RWPE2 (cell line): Measurements from ENCODE around the gene TMEM50B.

Experiments used
- ATAC-seq: fragments of 200-7000 bp; cut with Tn5 transposase; 3 replicates; pipeline ENCODE4 v1.9.1; 2021; ENCODE audit warnings: low read depth
- DNase-seq: peaks from one replicate; pipeline ENCODE4 v3.0.0-alpha.2; 2020; ENCODE audit warnings: low spot score
- H3K27ac ChIP-seq: fragments of 450-650 bp; 2 replicates; pipeline ENCODE4 v1.5.1; 2017; ENCODE audit warnings: mild to moderate bottlenecking; ENCODE audit not compliant: poor library complexity, severe bottlenecking
- H3K27me3 ChIP-seq: fragments of 250-450 bp; sonication (Bioruptor Pico); 2 replicates; pipeline ENCODE4 v1.5.1; 2021; ENCODE audit warnings: mild to moderate bottlenecking, moderate library complexity; ENCODE audit not compliant: insufficient read depth, poor library complexity, severe bottlenecking
- H3K36me3 ChIP-seq: fragments of 250-450 bp; sonication (Bioruptor Pico); 2 replicates; pipeline ENCODE4 v1.5.1; 2020; ENCODE audit warnings: low read depth, mild to moderate bottlenecking, moderate library complexity
- H3K4me1 ChIP-seq: fragments of 250-450 bp; sonication (Bioruptor Pico); 2 replicates; pipeline ENCODE4 v1.5.1; 2021; ENCODE audit warnings: mild to moderate bottlenecking, moderate library complexity; ENCODE audit not compliant: insufficient read depth, poor library complexity, severe bottlenecking
- H3K4me3 ChIP-seq: fragments of 250-450 bp; sonication (Bioruptor Pico); 2 replicates; pipeline ENCODE4 v1.5.1; 2021; ENCODE audit warnings: mild to moderate bottlenecking, moderate library complexity; ENCODE audit not compliant: severe bottlenecking
- H3K9me3 ChIP-seq: fragments of 250-450 bp; sonication (Bioruptor Pico); 2 replicates; pipeline ENCODE4 v1.5.1; 2021; ENCODE audit warnings: mild to moderate bottlenecking, moderate library complexity; ENCODE audit not compliant: severe bottlenecking
- TF ChIP-seq, protein P1 (sequence below): fragments of 450-650 bp; IDR thresholded peaks from one replicate; pipeline ENCODE4 v1.5.1; 2017; ENCODE audit warnings: mild to moderate bottlenecking, moderate library complexity; ENCODE audit not compliant: poor library complexity, severe bottlenecking

Gene TMEM50B

DNA sequence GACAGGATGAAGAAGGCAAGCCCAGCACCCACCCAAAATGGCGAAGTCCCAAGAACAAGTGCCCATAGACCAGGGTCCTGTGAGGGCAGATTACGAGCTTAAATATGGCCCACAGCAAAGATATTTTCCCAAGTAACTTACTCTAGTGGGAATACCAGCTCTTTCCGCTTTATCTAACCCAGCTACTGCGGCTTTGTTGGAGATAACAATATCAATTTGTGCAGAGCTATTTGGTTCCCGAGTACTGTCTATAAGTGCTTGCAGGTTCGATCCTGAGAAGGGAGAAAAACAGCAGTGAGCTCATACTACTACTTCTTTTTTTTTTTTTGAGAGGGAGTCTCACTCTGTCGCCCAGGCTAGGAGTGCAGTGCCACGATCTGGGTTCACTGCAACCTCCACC lies 26.1 kb upstream of the TMEM50B start:
- peaks cover 76% of the 10 kb centered on the region for H3K36me3 ChIP-seq
- ATAC-seq: no peak

DNA sequence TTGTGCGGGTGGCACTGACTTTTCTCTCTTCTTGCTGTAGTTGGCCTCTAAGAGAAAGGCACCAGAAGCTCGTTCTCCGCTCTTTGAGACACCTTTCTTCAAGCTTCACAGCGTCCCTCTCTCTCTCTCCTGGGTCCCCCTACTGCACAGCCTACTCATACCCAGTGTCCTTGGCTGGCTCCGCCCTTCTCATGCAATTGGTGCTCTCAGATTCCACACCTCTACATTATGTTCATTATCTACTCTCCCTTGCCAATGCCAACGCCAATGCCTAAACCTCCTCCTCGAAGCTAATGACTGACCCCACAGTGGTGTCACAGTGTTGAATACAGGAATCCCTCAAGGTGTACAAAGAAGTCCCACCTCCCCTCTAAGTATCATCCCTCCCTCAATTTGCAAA lies 16.6 kb upstream of the TMEM50B start:
- no peaks in the 10 kb centered on the region for H3K9me3 ChIP-seq
- no peak for ATAC-seq
- no peak overlapping the region for H3K4me3 ChIP-seq
- TF ChIP-seq, protein P1, sequence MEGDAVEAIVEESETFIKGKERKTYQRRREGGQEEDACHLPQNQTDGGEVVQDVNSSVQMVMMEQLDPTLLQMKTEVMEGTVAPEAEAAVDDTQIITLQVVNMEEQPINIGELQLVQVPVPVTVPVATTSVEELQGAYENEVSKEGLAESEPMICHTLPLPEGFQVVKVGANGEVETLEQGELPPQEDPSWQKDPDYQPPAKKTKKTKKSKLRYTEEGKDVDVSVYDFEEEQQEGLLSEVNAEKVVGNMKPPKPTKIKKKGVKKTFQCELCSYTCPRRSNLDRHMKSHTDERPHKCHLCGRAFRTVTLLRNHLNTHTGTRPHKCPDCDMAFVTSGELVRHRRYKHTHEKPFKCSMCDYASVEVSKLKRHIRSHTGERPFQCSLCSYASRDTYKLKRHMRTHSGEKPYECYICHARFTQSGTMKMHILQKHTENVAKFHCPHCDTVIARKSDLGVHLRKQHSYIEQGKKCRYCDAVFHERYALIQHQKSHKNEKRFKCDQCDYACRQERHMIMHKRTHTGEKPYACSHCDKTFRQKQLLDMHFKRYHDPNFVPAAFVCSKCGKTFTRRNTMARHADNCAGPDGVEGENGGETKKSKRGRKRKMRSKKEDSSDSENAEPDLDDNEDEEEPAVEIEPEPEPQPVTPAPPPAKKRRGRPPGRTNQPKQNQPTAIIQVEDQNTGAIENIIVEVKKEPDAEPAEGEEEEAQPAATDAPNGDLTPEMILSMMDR: no peak
- H3K27ac ChIP-seq: no peak overlapping the region
- no peak for DNase-seq
- H3K36me3 ChIP-seq: no peaks in the 10 kb centered on the region
- H3K27me3 ChIP-seq: no peaks in the 10 kb centered on the region
- H3K4me1 ChIP-seq: peaks cover 4% of the 10 kb centered on the region

More for the DNA sequence above, 26.1 kb upstream of the TMEM50B start:
- TF ChIP-seq, protein P1: no peak
- Histone ChIP-seq H3K4me1 (no peaks in the 10 kb centered on the region), H3K27me3 (no peaks in the 10 kb centered on the region), H3K27ac (no peak overlapping the region), H3K4me3 (no peak overlapping the region), H3K9me3 (no peaks in the 10 kb centered on the region)
- DNase-seq: no peak

DNA sequence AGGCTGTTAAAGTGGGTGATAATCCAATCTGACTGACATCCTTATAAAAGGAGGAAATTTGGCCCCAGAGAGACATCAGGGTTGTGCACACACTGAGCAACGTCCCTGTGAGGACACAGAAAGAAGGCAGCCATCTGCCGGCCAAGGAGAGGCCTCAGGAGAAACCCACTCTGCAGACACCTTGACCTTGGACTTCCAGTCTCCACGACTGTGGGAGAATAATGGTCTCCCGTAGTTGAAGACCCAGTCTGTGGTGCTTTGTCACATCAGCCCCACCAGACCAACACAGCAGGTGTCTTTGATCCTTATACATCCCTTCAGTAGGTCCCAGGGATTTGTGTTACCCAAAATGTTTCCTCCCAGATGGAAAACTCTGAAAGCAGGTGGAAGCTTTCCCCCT lies 16.0 kb upstream of the TMEM50B start:
- Histone ChIP-seq H3K9me3 (no peaks in the 10 kb centered on the region), H3K27me3 (no peaks in the 10 kb centered on the region), H3K36me3 (no peaks in the 10 kb centered on the region), H3K4me1 (peaks cover 4% of the 10 kb centered on the region), H3K4me3 (no peak overlapping the region), H3K27ac (no peak overlapping the region)
- DNase-seq (no peak), ATAC-seq (no peak)
- TF ChIP-seq, protein P1: no peak

DNA sequence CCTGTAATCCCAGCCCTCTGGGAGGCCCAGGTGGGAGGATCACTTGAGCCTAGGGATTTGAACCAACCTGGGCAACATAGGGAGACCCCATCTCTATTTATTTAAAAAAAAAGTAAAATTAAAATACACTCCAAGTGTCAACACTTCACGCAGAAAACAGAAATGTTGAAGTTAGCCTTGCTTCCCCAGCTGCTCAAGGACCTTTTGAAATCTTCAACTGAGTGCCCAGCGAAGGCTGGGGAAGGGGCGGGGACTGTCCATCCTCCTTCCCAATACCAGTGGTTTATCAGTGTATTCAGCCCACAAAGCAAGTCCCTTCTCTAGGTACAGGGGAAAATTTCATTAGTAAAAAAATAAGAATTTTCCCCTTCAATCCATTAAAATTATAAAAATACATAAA lies 14.0 kb upstream of the TMEM50B start:
- TF ChIP-seq, protein P1: no peak
- no peak for DNase-seq
- H3K4me3 ChIP-seq: no peak overlapping the region
- H3K4me1 ChIP-seq: peaks cover 4% of the 10 kb centered on the region
- no peak for ATAC-seq
- no peaks in the 10 kb centered on the region for H3K36me3 ChIP-seq
- H3K27me3 ChIP-seq: no peaks in the 10 kb centered on the region
- H3K27ac ChIP-seq: no peak overlapping the region
- no peaks in the 10 kb centered on the region for H3K9me3 ChIP-seq

DNA sequence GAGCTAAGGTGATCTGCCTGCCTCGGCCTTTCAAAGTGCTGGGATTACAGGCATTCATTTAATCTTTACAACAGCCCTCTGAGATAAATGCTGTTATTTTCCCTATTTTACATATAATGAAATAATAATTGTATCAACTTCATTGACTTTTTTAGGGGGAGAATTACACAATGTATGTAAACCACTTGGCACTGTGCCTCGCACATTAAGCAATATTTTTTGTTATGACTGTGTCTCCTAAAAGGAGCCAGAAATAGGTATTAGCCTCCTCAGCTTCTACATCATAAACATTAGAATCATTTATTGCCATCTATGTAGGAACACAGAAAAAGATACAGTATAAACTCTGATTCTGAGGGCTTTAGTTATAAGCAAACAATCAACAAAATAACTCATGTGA lies 12.8 kb upstream of the TMEM50B start:
- no peaks in the 10 kb centered on the region for H3K36me3 ChIP-seq
- ATAC-seq (no peak), DNase-seq (no peak)
- no peak overlapping the region for H3K27ac ChIP-seq
- H3K4me3 ChIP-seq: no peak overlapping the region
- no peaks in the 10 kb centered on the region for H3K9me3 ChIP-seq
- H3K27me3 ChIP-seq: no peaks in the 10 kb centered on the region
- H3K4me1 ChIP-seq: peaks cover 4% of the 10 kb centered on the region
- TF ChIP-seq, protein P1: no peak
